ENCODE results near the gene ADAMTS7.

DNA sequence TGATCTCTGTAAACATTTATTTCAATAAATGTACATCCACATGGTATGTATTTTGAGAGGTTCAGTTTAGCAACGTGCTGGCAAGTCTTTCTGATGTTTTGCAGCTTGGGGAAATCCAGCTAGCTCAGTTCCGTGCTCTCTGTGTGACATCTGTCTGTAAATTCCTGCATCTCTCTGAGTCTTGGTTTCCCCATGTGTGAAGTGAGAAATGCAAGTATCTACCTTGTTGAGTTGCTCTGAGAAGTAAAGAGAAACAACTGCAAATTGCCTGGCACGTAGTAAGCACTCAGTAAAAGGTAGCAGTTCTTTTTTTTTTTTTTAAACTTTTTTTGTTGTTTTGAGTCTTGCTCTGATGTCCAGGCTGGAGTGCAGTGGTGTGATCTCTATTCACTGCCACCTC, 31.3 kb upstream of the ADAMTS7 start:
- TF ChIP-seq EZH2 (IDR thresholded peaks at IDR 0.05; ENCODE audit: low read length, unreplicated experiment): no peak
- TF ChIP-seq, protein P1, sequence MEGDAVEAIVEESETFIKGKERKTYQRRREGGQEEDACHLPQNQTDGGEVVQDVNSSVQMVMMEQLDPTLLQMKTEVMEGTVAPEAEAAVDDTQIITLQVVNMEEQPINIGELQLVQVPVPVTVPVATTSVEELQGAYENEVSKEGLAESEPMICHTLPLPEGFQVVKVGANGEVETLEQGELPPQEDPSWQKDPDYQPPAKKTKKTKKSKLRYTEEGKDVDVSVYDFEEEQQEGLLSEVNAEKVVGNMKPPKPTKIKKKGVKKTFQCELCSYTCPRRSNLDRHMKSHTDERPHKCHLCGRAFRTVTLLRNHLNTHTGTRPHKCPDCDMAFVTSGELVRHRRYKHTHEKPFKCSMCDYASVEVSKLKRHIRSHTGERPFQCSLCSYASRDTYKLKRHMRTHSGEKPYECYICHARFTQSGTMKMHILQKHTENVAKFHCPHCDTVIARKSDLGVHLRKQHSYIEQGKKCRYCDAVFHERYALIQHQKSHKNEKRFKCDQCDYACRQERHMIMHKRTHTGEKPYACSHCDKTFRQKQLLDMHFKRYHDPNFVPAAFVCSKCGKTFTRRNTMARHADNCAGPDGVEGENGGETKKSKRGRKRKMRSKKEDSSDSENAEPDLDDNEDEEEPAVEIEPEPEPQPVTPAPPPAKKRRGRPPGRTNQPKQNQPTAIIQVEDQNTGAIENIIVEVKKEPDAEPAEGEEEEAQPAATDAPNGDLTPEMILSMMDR (conservative IDR thresholded peaks at IDR 0.05; ENCODE audit: low read depth, low read length): no peak
- no peak for TF ChIP-seq EZH2phosphoT487 (IDR thresholded peaks at IDR 0.05; ENCODE audit: borderline replicate concordance, low read length)

All from PC-3 (cell line).